Gastroesophageal sphincter (tissue), 4 donors: Measurements from ENCODE around the gene SUCNR1. TPM values are rescaled to one million over a fixed set of nuclear protein-coding genes. Genes with fewer than 3 reads are reported as not detected.
A peak's percentile ranks its signal among the peaks of the same experiment; 100 is the strongest.

Experiments
- ATAC-seq: fragments of 150-250 bp; one replicate; pipeline ENCODE4 v1.9.1; 2016; ENCODE audit warnings: mild to moderate bottlenecking, moderate library complexity
- H3K27ac ChIP-seq, 4 donors: fragments of 200-600 bp; sonication (generic) in 3 of 4; 1 replicate in 3 of 4; 2 replicates in 1 of 4; pipeline ENCODE4 v1.5.1; 2016 to 2019
- H3K27me3 ChIP-seq: fragments of 200-600 bp; sonication (generic); one replicate; pipeline ENCODE4 v1.5.1; 2019
- H3K36me3 ChIP-seq, 2 donors: fragments of 200-600 bp; sonication (generic); one replicate each; pipeline ENCODE4 v1.5.1; 2019; ENCODE audit warnings: control low read depth in 1 of 2
- H3K4me1 ChIP-seq, 3 donors: fragments of 200-600 bp; sonication (generic); 1 replicate in 2 of 3; 2 replicates in 1 of 3; pipeline ENCODE4 v1.5.1; 2016 to 2019; ENCODE audit warnings: control low read depth in 2 of 3
- H3K4me3 ChIP-seq, 2 donors: fragments of 200-600 bp; sonication (generic); one replicate each; pipeline ENCODE4 v1.5.1; 2019; ENCODE audit warnings: mild to moderate bottlenecking in 1 of 2, moderate library complexity in 1 of 2
- H3K9me3 ChIP-seq, 3 donors: fragments of 200-600 bp; sonication (generic); one replicate each; pipeline ENCODE4 v1.5.1; 2017 to 2019; ENCODE audit warnings: control low read depth in 2 of 3
- EP300 ChIP-seq: sonication (generic); formaldehyde crosslinking; IDR thresholded peaks from one replicate; pipeline ENCODE4 v1.6.1; 2017; ENCODE audit warnings: antibody characterized with exemption, mild to moderate bottlenecking
- POLR2A ChIP-seq, 2 donors: fragments of 450-650 bp; IDR thresholded peaks; one replicate each; pipeline ENCODE4 v1.6.1; 2017; ENCODE audit warnings: antibody characterized with exemption in 2 of 2, mild to moderate bottlenecking in 2 of 2, moderate library complexity in 1 of 2
- POLR2AphosphoS5 ChIP-seq: sonication (generic); formaldehyde crosslinking; IDR thresholded peaks from one replicate; pipeline ENCODE4 v1.6.1; 2017; ENCODE audit warnings: antibody characterized with exemption
- WGBS, 2 donors: methylation state at CpG; one replicate each; pipeline ENCODE4 v1.1.5; 2018; ENCODE audit warnings: low coverage in 1 of 2; 5-methylcytosine and 5-hydroxymethylcytosine counted together
- total RNA-seq, 4 donors: library from RNA; depleted of rRNA; stranded (reverse); fragments of >200 nt; gene quantifications; one replicate each; pipeline ENCODE4 v1.1.0, GENCODE V29; 2016
- TF ChIP-seq, protein P1 (sequence below), 4 experiments: fragments of 200-600 bp in 2 of 4; fragments of 450-650 bp in 2 of 4; sonication (generic) in 1 of 4; IDR thresholded peaks; one replicate each; pipeline ENCODE4 v1.5.1; 2017 to 2019; ENCODE audit warnings: antibody characterized with exemption in 4 of 4, mild to moderate bottlenecking in 2 of 4, moderate library complexity in 2 of 4

The SUCNR1 gene
- total RNA-seq, 4 donors from 2014 or later = 0.12 to 0.74 (median 0.13) TPM; not detected in 1

DNA sequence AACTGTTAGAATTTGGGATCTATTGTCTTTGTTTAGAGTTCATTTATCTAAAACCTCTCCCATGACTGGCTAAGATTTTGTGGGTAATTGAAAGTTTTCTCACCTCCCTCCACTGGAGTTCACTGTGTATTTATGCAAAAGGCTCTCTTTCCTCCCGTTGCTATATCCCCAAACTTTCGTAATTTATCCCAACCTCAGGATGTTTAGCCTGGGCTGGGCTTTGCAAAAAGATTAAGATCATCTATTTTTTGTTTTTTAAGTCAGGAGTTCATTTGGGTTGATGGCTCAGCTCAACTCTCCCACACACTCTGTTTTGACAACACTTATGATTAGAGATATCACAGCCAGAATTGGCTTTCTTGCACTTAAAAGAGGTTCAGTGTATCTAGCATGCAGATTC lies 27.0 kb downstream of the SUCNR1 start:
- H3K27me3 ChIP-seq = no peaks in the 10 kb centered on the region
- WGBS, 2 donors = 32 to 71% methylated on average over 2 of the region's 2 CpGs
- H3K27ac ChIP-seq = no peak overlapping the region
- H3K9me3 ChIP-seq = no peaks in the 10 kb centered on the region
- H3K4me1 ChIP-seq = peaks cover 20 to 38% (median 23%) of the 10 kb centered on the region in 3 donors
- TF ChIP-seq POLR2A (IDR thresholded peaks at IDR 0.05) (no peak), EP300 (no peak), POLR2AphosphoS5 (no peak)
- TF ChIP-seq, protein P1, sequence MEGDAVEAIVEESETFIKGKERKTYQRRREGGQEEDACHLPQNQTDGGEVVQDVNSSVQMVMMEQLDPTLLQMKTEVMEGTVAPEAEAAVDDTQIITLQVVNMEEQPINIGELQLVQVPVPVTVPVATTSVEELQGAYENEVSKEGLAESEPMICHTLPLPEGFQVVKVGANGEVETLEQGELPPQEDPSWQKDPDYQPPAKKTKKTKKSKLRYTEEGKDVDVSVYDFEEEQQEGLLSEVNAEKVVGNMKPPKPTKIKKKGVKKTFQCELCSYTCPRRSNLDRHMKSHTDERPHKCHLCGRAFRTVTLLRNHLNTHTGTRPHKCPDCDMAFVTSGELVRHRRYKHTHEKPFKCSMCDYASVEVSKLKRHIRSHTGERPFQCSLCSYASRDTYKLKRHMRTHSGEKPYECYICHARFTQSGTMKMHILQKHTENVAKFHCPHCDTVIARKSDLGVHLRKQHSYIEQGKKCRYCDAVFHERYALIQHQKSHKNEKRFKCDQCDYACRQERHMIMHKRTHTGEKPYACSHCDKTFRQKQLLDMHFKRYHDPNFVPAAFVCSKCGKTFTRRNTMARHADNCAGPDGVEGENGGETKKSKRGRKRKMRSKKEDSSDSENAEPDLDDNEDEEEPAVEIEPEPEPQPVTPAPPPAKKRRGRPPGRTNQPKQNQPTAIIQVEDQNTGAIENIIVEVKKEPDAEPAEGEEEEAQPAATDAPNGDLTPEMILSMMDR (IDR thresholded peaks at IDR 0.05) = no peak
- ATAC-seq = no peak
- H3K4me3 ChIP-seq = no peak overlapping the region
- no peaks in the 10 kb centered on the region for H3K36me3 ChIP-seq

DNA sequence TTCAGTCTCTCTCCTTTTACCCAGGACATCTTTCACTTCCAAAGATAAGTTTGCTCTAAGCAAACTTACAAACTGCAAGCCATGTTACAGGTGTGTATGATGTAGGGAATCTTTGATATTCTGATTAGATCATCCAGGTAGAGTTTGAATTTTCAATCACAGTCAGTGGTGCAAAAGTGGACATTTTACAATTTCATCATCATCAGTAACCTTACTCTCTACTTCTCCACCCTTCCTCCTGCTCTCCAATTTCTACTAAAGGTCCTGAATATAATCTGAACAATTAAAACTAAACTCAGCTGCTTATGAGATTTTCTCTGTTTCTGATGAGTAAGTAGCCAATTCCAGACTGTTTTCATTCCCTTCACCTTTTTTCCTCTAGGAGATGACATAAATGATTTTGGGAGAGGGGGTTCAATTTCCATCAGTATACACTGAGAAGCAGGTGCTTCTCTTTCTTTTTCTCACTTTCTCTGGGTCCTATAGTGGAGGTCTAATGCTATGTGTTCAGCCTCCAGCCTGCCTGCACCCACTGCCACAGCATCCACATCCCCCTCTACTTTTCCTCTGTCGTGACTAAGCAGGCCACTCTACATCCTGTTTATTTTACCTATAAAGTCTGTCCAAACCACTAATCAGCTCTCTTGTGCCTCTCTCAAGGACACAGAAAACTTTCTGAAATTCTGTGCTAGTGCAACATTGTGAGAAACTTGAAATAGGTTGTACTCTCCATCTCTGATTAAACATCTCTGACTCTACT lies 27.6 kb downstream of the SUCNR1 start:
- ATAC-seq = no peak
- TF ChIP-seq, protein P1 (IDR thresholded peaks at IDR 0.05) = no peak
- peak overlapping the region in 3 of 4 donors; percentile 25 to 43 (median 41) for H3K27ac ChIP-seq
- 0% methylated on average over 1 of the region's 1 CpG for WGBS, 2 donors
- no peaks in the 10 kb centered on the region for H3K27me3 ChIP-seq
- no peaks in the 10 kb centered on the region for H3K36me3 ChIP-seq
- H3K4me1 ChIP-seq = peaks cover 20 to 38% (median 23%) of the 10 kb centered on the region in 3 donors
- H3K4me3 ChIP-seq = no peak overlapping the region
- H3K9me3 ChIP-seq = no peaks in the 10 kb centered on the region

DNA sequence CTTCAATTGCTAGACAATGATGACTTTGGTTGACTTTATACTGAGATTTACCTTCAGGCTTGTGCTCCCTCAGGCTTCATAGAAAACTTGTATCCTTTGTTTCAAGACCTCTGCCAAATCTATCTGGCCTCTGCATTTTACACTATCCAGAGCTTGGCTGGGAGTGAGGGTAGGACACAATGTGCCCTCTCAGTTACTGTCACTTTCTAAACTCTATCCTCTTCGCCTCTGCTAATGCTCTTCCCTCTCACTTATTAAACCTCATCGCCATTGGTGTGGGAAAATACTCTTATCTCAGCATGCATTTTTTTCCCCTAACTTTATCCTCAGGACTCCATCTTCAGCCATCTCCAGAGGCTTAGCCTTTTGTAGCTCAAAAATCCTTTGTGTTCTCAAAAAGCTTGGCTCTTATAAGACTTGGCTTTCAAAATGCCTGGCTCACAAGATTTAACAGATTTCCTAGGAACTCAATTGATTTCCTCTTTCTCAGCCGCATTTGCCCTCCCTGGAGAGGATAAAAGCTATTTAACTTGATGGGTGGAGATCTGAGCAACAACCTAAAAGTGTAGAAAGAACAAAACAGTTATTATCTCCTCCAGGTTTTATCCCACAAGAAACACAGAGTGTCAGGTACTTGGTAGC lies 28.3 kb downstream of the SUCNR1 start:
- 26 to 53% methylated on average over 3 of the region's 3 CpGs for WGBS, 2 donors

GRCh38 chr3:151903501-151903991 lies 30.1 kb downstream of the SUCNR1 start:
- TF ChIP-seq EP300 = no peak
- no peak for TF ChIP-seq POLR2A (IDR thresholded peaks at IDR 0.05)
- TF ChIP-seq, protein P1 (IDR thresholded peaks at IDR 0.05) = no peak
- no peak for TF ChIP-seq POLR2AphosphoS5
- no peaks in the 10 kb centered on the region for H3K36me3 ChIP-seq
- 4 to 5% methylated on average over 2 of the region's 2 CpGs for WGBS, 2 donors
- no peak overlapping the region for H3K4me3 ChIP-seq
- H3K9me3 ChIP-seq = no peaks in the 10 kb centered on the region
- peak overlapping the region; percentile 41 to 59 (median 49) for H3K27ac ChIP-seq
- H3K27me3 ChIP-seq = no peaks in the 10 kb centered on the region
- H3K4me1 ChIP-seq = peaks cover 20 to 38% (median 23%) of the 10 kb centered on the region in 3 donors
- ATAC-seq = peak; percentile 34

More for the DNA sequence above, 28.3 kb downstream of the SUCNR1 start:
- ATAC-seq = no peak
- Histone ChIP-seq H3K4me1 (peaks cover 20 to 38% (median 23%) of the 10 kb centered on the region in 3 donors), H3K27me3 (no peaks in the 10 kb centered on the region), H3K27ac (peak overlapping the region in 3 of 4 donors; percentile 41 to 63 (median 43)), H3K9me3 (no peaks in the 10 kb centered on the region), H3K4me3 (no peak overlapping the region), H3K36me3 (no peaks in the 10 kb centered on the region)
- TF ChIP-seq, protein P1 (IDR thresholded peaks at IDR 0.05) = no peak
- peak; percentile 9 for TF ChIP-seq POLR2AphosphoS5
- no peak for TF ChIP-seq POLR2A (IDR thresholded peaks at IDR 0.05)
- TF ChIP-seq EP300 = no peak
